Psoas muscle (tissue), 8 donors: ENCODE measurements around the gene NEK6. TPM values are rescaled to one million over a fixed set of nuclear protein-coding genes. Genes with fewer than 3 reads are reported as not detected.

ENCODE experiments used
- ATAC-seq, 4 donors: fragments of 200-7000 bp; cut with Tn5 transposase; one replicate each; pipeline ENCODE4 v1.9.1; 2020; ENCODE audit warnings: moderate library complexity in 3 of 4, mild to moderate bottlenecking in 2 of 4
- DNase-seq, 2 donors: peaks; one replicate each; pipeline ENCODE4 v3.0.0-alpha.2; 2020
- H3K27ac ChIP-seq: fragments of 200-600 bp; one replicate; pipeline ENCODE4 v1.8.0; 2022
- H3K27me3 ChIP-seq, 3 donors: fragments of 200-600 bp in 1 of 3; one replicate each; pipeline versions ENCODE4 v1.6.1 to v1.8.0; 2013 to 2022; ENCODE audit warnings: low read length in 2 of 3, mild to moderate bottlenecking in 2 of 3, moderate library complexity in 1 of 3; ENCODE audit not compliant: insufficient read depth in 3 of 3
- H3K36me3 ChIP-seq, 2 donors: fragments of 200-600 bp in 1 of 2; one replicate each; pipeline versions ENCODE4 v1.6.1 to v1.8.0; 2013 to 2022; ENCODE audit warnings: low read depth in 1 of 2, mild to moderate bottlenecking in 1 of 2, moderate library complexity in 1 of 2; ENCODE audit not compliant: insufficient read depth in 1 of 2
- H3K4me1 ChIP-seq: fragments of 200-600 bp; one replicate; pipeline ENCODE4 v1.8.0; 2022
- H3K4me3 ChIP-seq: fragments of 200-600 bp; one replicate; pipeline ENCODE4 v1.8.0; 2022; ENCODE audit warnings: mild to moderate bottlenecking
- H3K9me3 ChIP-seq: fragments of 200-600 bp; one replicate; pipeline ENCODE4 v1.8.0; 2022
- WGBS, 3 donors: extraction: QIAGEN DNeasy Blood & Tissue Kit; methylation state at CpG; one replicate each; pipeline versions ENCODE4 v1.1.6 to v1.1.7; 2013; 5-methylcytosine and 5-hydroxymethylcytosine counted together
- intact Hi-C, 2 donors: fragments of 100-400 bp; cut with DNase I; formaldehyde crosslinking; loops; one replicate each; pipeline versions ENCODE4 v1.11.0 to v1.14.2; 2022
- long read RNA-seq, 2 donors: library from polyadenylated mRNA; unstranded; transcript quantifications; one replicate each; pipeline ENCODE4 v2.0.0, GENCODE V29; 2021
- polyA plus RNA-seq, 3 donors: library from polyadenylated mRNA; stranded (reverse); fragments of 200-250 nt; gene quantifications; one replicate each; pipeline ENCODE4 v1.2.3, GENCODE V29; 2013
- total RNA-seq, 4 donors: library from RNA; stranded (reverse); fragmentation: NEBNext Ultra II Directional in 2 of 4; extraction: Animal tissue kit (Norgen Biotek cat#: 25700) in 2 of 4; gene quantifications; one replicate each; pipeline versions ENCODE4 v1.2.1 to v1.2.4, GENCODE V29; 2021 to 2023
- TF ChIP-seq, protein P1 (sequence below): fragments of 200-600 bp; IDR thresholded peaks from one replicate; pipeline ENCODE4 v1.8.0; 2022; ENCODE audit warnings: antibody characterized with exemption
- donor health status: healthy with polysubstance abuse.
- donor health status: DM: no; HTN: no; CAD: no; lungs with moderate emphysema.
- donor health status: Bipolar disorder and iron deficiency.
- donor health status: healthy.
- donor health status: DM: yes; HTN: yes; CAD: no.
- donor health status: DM: no; HTN: no; CAD: no.
- donor health status: DM: no; HTN: no; CAD: no.
- donor health status: DM: yes; HTN: yes; CAD: no.

The NEK6 gene
- total RNA-seq (10 to 100 TPM in 2 of 4 donors, 1 to 10 TPM in 2; 5.3 to 16.0 (median 9.7) TPM), polyA plus RNA-seq (1 to 10 TPM; 2.0 to 4.7 (median 4.2) TPM)
- long read RNA-seq, donor 1, transcript NEK6-201 (10 exons, 3,447 nt), result major isoform, 6 of 10 reads
- long read RNA-seq, donor 1, partial matches to known transcripts, result 1 of 10 reads
- long read RNA-seq, donor 1, other reads (novel, unspliced or antisense), result 2 of 10 reads
- long read RNA-seq, donor 2, transcript NEK6-201 (10 exons, 3,447 nt), result major isoform, 11 of 15 reads
- long read RNA-seq, donor 2, partial matches to known transcripts, result 1 of 15 reads
- long read RNA-seq, donor 2, other reads (novel, unspliced or antisense), result 2 of 15 reads

DNA sequence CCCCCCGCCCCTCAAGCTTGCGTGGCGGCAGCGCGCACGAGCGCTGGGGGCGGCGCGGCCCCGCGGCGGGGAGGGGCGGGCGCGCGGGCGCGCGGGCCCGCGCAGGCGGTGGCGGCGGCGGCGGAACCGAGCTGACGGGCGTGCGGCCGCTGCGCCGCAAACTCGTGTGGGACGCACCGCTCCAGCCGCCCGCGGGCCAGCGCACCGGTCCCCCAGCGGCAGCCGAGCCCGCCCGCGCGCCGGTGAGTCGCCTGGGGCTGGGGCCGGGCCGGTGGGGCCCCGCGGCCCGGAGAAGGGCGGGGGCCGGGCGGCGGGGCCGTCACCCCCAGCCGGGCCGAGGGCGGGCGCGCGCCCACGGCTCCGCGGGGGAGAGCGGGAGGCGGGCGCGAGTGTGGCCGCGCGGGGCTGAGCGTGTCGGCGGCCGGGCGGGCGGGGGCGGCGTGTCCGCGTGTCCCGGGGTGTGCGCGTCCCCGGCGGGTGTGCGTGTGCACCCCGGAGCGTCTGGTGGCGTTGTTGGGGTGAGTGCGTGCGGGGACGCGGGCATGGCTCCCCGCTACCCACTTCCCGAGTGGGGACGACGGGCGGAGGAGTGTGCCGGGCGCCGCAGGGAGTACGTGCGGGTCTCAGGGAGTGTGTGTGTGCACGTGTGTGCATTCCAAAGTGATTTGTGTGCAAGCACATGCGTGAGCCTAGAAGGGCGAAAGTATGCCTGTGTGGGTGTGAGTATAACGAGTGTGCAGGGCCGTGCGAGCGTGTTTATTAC is at the start of gene NEK6:
Gene NEK6 (plus strand): TSS at position 106 of the 763 bp plus-strand sequence. CDS start 44,016 bp downstream, outside the sequence.
- intact Hi-C loops, result no loop called here
- Histone ChIP-seq H3K36me3 (no peaks in the 10 kb centered on the region), H3K9me3 (no peaks in the 10 kb centered on the region), H3K27me3 (no peaks in the 10 kb centered on the region), H3K27ac (peak within 1 kb of the TSS; percentile 76), H3K4me3 (peak within 1 kb of the TSS; percentile 84), H3K4me1 (peaks cover 27% of the 10 kb centered on the region)
- DNase-seq (peak; percentile 53 to 64), ATAC-seq (peak; percentile 54 to 73 (median 64))
- TF ChIP-seq, protein P1, sequence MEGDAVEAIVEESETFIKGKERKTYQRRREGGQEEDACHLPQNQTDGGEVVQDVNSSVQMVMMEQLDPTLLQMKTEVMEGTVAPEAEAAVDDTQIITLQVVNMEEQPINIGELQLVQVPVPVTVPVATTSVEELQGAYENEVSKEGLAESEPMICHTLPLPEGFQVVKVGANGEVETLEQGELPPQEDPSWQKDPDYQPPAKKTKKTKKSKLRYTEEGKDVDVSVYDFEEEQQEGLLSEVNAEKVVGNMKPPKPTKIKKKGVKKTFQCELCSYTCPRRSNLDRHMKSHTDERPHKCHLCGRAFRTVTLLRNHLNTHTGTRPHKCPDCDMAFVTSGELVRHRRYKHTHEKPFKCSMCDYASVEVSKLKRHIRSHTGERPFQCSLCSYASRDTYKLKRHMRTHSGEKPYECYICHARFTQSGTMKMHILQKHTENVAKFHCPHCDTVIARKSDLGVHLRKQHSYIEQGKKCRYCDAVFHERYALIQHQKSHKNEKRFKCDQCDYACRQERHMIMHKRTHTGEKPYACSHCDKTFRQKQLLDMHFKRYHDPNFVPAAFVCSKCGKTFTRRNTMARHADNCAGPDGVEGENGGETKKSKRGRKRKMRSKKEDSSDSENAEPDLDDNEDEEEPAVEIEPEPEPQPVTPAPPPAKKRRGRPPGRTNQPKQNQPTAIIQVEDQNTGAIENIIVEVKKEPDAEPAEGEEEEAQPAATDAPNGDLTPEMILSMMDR, result no peak
- WGBS, 3 donors, result 1% methylated on average over 51 to 115 of the region's 116 CpGs

DNA sequence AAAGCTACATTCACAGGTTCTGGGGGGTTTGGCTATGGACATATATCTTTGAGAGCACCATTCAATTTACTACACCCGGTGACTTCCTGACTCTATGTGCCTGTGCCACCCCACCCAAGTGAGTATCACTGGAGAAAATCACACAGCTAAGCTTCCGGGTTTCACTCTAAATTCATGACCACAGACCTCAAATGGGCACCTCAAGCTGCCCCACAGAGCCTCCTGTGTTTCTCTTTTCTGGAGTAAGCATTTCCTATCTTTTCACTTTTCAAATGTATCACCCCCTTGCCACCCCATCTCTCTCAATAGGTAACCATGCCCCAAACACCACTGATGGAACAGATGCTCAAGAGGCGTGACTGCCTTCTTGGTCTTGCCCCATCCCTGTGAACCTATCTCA is 49.2 kb upstream of the NEK6 start:
- intact Hi-C loops, result no loop called here
- ATAC-seq, result no peak
- WGBS, 3 donors, result 89 to 96% (median 95%) methylated on average over 3 of the region's 3 CpGs
- TF ChIP-seq, protein P1, result no peak
- no peak overlapping the region for H3K4me3 ChIP-seq
- H3K36me3 ChIP-seq, result no peaks in the 10 kb centered on the region
- H3K27me3 ChIP-seq, result peaks cover 0 to 5% (median 4%) of the 10 kb centered on the region in 3 donors
- H3K27ac ChIP-seq, result no peak overlapping the region
- DNase-seq, result peak in 1 of 2 donors; percentile 13
- no peaks in the 10 kb centered on the region for H3K4me1 ChIP-seq
- H3K9me3 ChIP-seq, result no peaks in the 10 kb centered on the region

- TF ChIP-seq, protein P1, result no peak
- WGBS, 3 donors, result 80 to 88% (median 81%) methylated on average over 7 of the region's 7 CpGs
- H3K27me3 ChIP-seq, result peaks cover 0 to 5% (median 4%) of the 10 kb centered on the region in 3 donors
- no peak for ATAC-seq
- intact Hi-C loops, result no loop called here
- peak in 1 of 2 donors; percentile 2 for DNase-seq
- no peak overlapping the region for H3K27ac ChIP-seq
- H3K4me3 ChIP-seq, result no peak overlapping the region
- no peaks in the 10 kb centered on the region for H3K9me3 ChIP-seq
- H3K36me3 ChIP-seq, result no peaks in the 10 kb centered on the region
- H3K4me1 ChIP-seq, result no peaks in the 10 kb centered on the region
These were observed 48.5 kb upstream of the NEK6 start for GRCh38 chr9:124209279-124209678.

DNA sequence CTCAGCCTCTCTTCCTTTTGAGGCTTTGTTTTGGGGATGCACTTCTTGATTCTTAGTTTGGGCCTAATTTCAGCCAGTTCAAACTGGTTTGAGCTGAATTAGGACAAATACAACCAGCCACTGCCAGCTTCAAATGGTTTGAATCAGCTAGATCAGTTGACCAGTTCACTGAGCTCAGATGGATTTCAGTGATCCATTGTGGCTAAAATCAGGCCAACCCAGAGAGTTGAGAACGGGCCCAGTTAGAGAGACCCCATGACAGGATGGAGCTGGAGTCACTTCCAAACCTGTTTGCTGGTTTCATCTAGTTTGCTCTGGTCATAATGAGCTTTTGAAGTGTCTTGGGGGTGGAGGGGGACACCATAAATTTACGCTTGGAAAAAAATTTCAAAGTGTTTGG is 48.0 kb upstream of the NEK6 start:
- no peak overlapping the region for H3K27ac ChIP-seq
- WGBS, 3 donors, result 95 to 98% (median 96%) methylated on average over 2 of the region's 2 CpGs
- H3K4me3 ChIP-seq, result no peak overlapping the region
- DNase-seq (peak in 1 of 2 donors; percentile 1), ATAC-seq (no peak)
- peaks cover 0 to 6% (median 5%) of the 10 kb centered on the region in 3 donors for H3K27me3 ChIP-seq
- H3K4me1 ChIP-seq, result no peaks in the 10 kb centered on the region
- intact Hi-C loops, result no loop called here
- TF ChIP-seq, protein P1, result no peak
- H3K9me3 ChIP-seq, result no peaks in the 10 kb centered on the region
- no peaks in the 10 kb centered on the region for H3K36me3 ChIP-seq
